ENCODE data around the gene NDUFAF7.
"Not testable (repeated sequence)": the region's sequence is repeated elsewhere in the genome, so short reads cannot be mapped to it uniquely, and the experiment has no call there.

Gene NDUFAF7

DNA sequence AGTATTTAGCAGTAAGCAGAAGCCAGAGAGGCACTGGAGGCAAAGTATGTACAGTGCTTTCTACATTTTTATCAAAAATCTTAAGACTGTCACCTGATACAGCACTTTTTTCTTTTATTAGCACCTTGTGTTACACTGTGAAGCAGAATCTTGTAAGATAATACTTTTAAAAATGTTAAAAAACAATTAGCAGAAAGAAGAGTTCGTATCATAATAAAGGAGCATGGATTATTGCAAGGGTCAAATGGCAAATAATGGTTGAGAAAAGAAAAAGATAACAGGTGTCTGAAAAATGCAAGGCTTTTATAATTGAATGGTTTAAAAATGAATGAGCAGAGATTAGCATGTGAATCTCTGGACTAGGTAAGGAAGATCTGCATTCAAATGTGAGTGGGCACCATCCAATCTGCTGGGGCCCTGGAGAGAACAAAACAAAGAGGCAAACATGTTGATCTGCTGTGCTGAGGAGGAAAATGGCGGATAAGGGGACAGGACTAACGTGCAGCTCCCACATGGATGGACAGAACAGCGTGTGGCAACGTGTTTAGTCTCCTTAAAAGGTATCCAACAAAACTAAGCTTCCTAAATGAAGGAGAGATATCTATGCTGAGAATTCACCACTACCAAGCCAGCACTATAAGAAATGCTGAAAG lies 25.6 kb upstream of the NDUFAF7 start (continued):
- TF ChIP-seq, protein P1, sequence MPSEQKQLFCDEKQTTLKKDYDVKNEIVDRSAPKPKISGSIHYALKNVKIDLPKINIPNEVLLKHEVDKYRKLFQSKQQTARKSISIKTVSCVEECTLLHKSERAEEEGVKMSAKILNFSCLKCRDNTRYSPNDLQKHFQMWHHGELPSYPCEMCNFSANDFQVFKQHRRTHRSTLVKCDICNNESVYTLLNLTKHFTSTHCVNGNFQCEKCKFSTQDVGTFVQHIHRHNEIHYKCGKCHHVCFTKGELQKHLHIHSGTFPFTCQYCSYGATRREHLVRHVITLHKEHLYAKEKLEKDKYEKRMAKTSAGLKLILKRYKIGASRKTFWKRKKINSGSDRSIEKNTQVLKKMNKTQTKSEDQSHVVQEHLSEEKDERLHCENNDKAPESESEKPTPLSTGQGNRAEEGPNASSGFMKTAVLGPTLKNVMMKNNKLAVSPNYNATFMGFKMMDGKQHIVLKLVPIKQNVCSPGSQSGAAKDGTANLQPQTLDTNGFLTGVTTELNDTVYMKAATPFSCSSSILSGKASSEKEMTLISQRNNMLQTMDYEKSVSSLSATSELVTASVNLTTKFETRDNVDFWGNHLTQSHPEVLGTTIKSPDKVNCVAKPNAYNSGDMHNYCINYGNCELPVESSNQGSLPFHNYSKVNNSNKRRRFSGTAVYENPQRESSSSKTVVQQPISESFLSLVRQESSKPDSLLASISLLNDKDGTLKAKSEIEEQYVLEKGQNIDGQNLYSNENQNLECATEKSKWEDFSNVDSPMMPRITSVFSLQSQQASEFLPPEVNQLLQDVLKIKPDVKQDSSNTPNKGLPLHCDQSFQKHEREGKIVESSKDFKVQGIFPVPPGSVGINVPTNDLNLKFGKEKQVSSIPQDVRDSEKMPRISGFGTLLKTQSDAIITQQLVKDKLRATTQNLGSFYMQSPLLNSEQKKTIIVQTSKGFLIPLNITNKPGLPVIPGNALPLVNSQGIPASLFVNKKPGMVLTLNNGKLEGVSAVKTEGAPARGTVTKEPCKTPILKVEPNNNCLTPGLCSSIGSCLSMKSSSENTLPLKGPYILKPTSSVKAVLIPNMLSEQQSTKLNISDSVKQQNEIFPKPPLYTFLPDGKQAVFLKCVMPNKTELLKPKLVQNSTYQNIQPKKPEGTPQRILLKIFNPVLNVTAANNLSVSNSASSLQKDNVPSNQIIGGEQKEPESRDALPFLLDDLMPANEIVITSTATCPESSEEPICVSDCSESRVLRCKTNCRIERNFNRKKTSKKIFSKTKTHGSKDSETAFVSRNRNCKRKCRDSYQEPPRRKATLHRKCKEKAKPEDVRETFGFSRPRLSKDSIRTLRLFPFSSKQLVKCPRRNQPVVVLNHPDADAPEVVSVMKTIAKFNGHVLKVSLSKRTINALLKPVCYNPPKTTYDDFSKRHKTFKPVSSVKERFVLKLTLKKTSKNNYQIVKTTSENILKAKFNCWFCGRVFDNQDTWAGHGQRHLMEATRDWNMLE (tag by site-specific recombination; conservative IDR thresholded peaks at IDR 0.05; ENCODE audit: low read depth) = no peak
- TF ChIP-seq, protein P2, sequence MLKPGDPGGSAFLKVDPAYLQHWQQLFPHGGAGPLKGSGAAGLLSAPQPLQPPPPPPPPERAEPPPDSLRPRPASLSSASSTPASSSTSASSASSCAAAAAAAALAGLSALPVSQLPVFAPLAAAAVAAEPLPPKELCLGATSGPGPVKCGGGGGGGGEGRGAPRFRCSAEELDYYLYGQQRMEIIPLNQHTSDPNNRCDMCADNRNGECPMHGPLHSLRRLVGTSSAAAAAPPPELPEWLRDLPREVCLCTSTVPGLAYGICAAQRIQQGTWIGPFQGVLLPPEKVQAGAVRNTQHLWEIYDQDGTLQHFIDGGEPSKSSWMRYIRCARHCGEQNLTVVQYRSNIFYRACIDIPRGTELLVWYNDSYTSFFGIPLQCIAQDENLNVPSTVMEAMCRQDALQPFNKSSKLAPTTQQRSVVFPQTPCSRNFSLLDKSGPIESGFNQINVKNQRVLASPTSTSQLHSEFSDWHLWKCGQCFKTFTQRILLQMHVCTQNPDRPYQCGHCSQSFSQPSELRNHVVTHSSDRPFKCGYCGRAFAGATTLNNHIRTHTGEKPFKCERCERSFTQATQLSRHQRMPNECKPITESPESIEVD (tag by site-specific recombination; IDR thresholded peaks at IDR 0.05) = no peak
- TF ChIP-seq ZNF354C (tag by site-specific recombination; IDR thresholded peaks at IDR 0.05; ENCODE audit: borderline replicate concordance, low read depth) (no peak), KLF1 (tag by site-specific recombination; IDR thresholded peaks at IDR 0.05) (no peak), ZBTB6 (tag by site-specific recombination; IDR thresholded peaks at IDR 0.05) (no peak)
- TF ChIP-seq, protein P3, sequence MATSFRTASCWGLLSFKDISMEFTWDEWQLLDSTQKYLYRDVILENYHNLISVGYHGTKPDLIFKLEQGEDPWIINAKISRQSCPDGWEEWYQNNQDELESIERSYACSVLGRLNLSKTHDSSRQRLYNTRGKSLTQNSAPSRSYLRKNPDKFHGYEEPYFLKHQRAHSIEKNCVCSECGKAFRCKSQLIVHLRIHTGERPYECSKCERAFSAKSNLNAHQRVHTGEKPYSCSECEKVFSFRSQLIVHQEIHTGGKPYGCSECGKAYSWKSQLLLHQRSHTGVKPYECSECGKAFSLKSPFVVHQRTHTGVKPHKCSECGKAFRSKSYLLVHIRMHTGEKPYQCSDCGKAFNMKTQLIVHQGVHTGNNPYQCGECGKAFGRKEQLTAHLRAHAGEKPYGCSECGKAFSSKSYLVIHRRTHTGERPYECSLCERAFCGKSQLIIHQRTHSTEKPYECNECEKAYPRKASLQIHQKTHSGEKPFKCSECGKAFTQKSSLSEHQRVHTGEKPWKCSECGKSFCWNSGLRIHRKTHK (tag by site-specific recombination; IDR thresholded peaks at IDR 0.05) = 0 out of 2 replicates have a peak, but pooled peaks have one; percentile 28

GRCh38 chr2:37206760-37207159 lies 24.7 kb upstream of the NDUFAF7 start:
- H3K36me3 ChIP-seq (ENCODE audit: control insufficient read depth in 2 of 2, insufficient read depth in 1 of 2, low read length in 2 of 2) = peaks cover 87 to 97% of the 10 kb centered on the region in 2 experiments
- H3K4me1 ChIP-seq (ENCODE audit: control insufficient read depth, insufficient read depth, low read length); H3K27ac ChIP-seq (ENCODE audit: extremely low read depth, low read depth, low read length); H3K9me3 ChIP-seq (ENCODE audit: control insufficient read depth, insufficient read depth, low read depth, low read length); H3K4me3 ChIP-seq (ENCODE audit: low read depth, low read length); POLR2A ChIA-PET: not testable (repeated sequence)
- CTCF ChIA-PET = interaction anchor here (0.6 kb wide), 1 partner anchor 200 kb away, joined by 3 read pairs; no protein-coding TSS in a partner anchor

GRCh38 chr2:37211212-37211611 lies 20.2 kb upstream of the NDUFAF7 start:
- H3K27ac ChIP-seq (ENCODE audit: extremely low read depth, low read depth, low read length) = no peak overlapping the region
- no peaks in the 10 kb centered on the region for H3K4me1 ChIP-seq (ENCODE audit: control insufficient read depth, insufficient read depth, low read length)
- ChIA-PET CTCF (interaction anchor here (1.3 kb wide), 1 partner anchor 43 kb away, joined by 3 read pairs; no protein-coding TSS in a partner anchor), POLR2A (interaction anchor here (0.7 kb wide), 1 partner anchor 13 kb away, joined by 3 read pairs; no protein-coding TSS in a partner anchor)
- no peaks in the 10 kb centered on the region for H3K9me3 ChIP-seq (ENCODE audit: control insufficient read depth, insufficient read depth, low read depth, low read length)
- no peak for TF ChIP-seq ZNF560 (tag by site-specific recombination; IDR thresholded peaks at IDR 0.05; ENCODE audit: borderline replicate concordance)
- no peak for TF ChIP-seq ZXDB (tag by site-specific recombination; IDR thresholded peaks at IDR 0.05)
- TF ChIP-seq ZFHX2 (tag by site-specific recombination; conservative IDR thresholded peaks at IDR 0.05) = no peak
- TF ChIP-seq ZNF24 (tag by site-specific recombination; IDR thresholded peaks at IDR 0.05) = no peak
- TF ChIP-seq ZNF837 (tag by site-specific recombination; IDR thresholded peaks at IDR 0.05) = no peak
- H3K4me3 ChIP-seq (ENCODE audit: low read depth, low read length) = no peak overlapping the region
- peaks cover 84 to 89% of the 10 kb centered on the region in 2 experiments for H3K36me3 ChIP-seq (ENCODE audit: control insufficient read depth in 2 of 2, insufficient read depth in 1 of 2, low read length in 2 of 2)

Measured in HEK293 (cell line).